Measurements from ENCODE around the gene PAM16. TPM values are rescaled to one million over a fixed set of nuclear protein-coding genes. Genes with fewer than 3 reads are reported as not detected.

PAM16 gene
- total and polyA plus RNA-seq, 2 experiments from 2014 or later, result 35.0 to 70.4 TPM

DNA sequence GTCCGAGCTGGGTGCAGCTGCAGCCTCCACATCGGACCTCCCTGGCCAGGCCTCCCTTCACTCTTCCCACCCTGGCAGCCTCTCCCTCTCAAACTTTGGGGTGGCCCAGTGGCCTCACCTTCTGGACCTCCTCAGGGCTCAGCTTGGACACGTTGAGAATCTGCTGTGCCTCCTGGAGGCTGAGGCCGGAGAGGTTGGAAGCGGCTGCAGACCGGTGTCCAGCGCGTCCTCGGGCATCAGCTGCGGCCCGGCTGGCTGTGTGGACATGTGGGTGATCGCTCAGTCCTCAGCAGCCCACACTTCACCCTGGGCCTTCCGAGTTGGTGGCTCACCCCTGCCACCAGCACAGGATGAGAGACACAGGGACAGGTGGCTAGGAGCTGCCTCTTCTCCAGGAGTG, 9.9 kb downstream of the PAM16 start:
- Histone ChIP-seq H4K20me1 (ENCODE audit: insufficient read depth, poor library complexity, severe bottlenecking) (peaks cover 10% of the 10 kb centered on the region), H3K36me3 (replicated peaks; ENCODE audit: insufficient read depth, low read depth) (no peaks in the 10 kb centered on the region), H3K27me3 (no peaks in the 10 kb centered on the region), H3K9me2 (replicated peaks; ENCODE audit: insufficient read depth) (no peaks in the 10 kb centered on the region), H3K79me2 (peaks cover 43% of the 10 kb centered on the region), H3K9me3 (ENCODE audit: low read depth) (no peaks in the 10 kb centered on the region), H2AFZ (no peak overlapping the region), H3K4me3 (no peak overlapping the region), H3K4me1 (ENCODE audit: insufficient read depth) (peaks cover 18% of the 10 kb centered on the region), H3K4me2 (no peak overlapping the region), H3K27ac (no peak overlapping the region)
- DNase-seq (ENCODE audit: low spot score), result no peak
- WGBS (ENCODE audit: low lambda C conversion rate, missing lambda C conversion rate), result 96% methylated on average over 13 of the region's 13 CpGs
- TF ChIP-seq EZH2phosphoT487 (IDR thresholded peaks at IDR 0.05; ENCODE audit: low read depth, severe bottlenecking, unreplicated experiment) (no peak), CTCF (IDR thresholded peaks at IDR 0.05; ENCODE audit: poor library complexity) (no peak), EZH2 (IDR thresholded peaks at IDR 0.05; ENCODE audit: borderline replicate concordance) (no peak)

- H3K27ac ChIP-seq, result peak overlapping the region; percentile 40
- no peaks in the 10 kb centered on the region for H3K27me3 ChIP-seq
- H3K9me3 ChIP-seq (ENCODE audit: low read depth), result no peaks in the 10 kb centered on the region
- no peak overlapping the region for H2AFZ ChIP-seq
- peaks cover 18% of the 10 kb centered on the region for H3K4me1 ChIP-seq (ENCODE audit: insufficient read depth)
- no peaks in the 10 kb centered on the region for H3K9me2 ChIP-seq (replicated peaks; ENCODE audit: insufficient read depth)
- DNase-seq (ENCODE audit: low spot score), result no peak
- WGBS (ENCODE audit: low lambda C conversion rate, missing lambda C conversion rate), result 93% methylated on average over 6 of the region's 6 CpGs
- peaks cover 13% of the 10 kb centered on the region for H4K20me1 ChIP-seq (ENCODE audit: insufficient read depth, poor library complexity, severe bottlenecking)
- no peak overlapping the region for H3K4me3 ChIP-seq
- peaks cover 35% of the 10 kb centered on the region for H3K79me2 ChIP-seq
- no peak overlapping the region for H3K4me2 ChIP-seq
- no peaks in the 10 kb centered on the region for H3K36me3 ChIP-seq (replicated peaks; ENCODE audit: insufficient read depth, low read depth)
- TF ChIP-seq EZH2phosphoT487 (IDR thresholded peaks at IDR 0.05; ENCODE audit: low read depth, severe bottlenecking, unreplicated experiment) (no peak), EZH2 (IDR thresholded peaks at IDR 0.05; ENCODE audit: borderline replicate concordance) (no peak), CTCF (IDR thresholded peaks at IDR 0.05; ENCODE audit: poor library complexity) (no peak)
Observed at GRCh38 chr16:4340443-4340842, 10.7 kb downstream of the PAM16 start.

DNA sequence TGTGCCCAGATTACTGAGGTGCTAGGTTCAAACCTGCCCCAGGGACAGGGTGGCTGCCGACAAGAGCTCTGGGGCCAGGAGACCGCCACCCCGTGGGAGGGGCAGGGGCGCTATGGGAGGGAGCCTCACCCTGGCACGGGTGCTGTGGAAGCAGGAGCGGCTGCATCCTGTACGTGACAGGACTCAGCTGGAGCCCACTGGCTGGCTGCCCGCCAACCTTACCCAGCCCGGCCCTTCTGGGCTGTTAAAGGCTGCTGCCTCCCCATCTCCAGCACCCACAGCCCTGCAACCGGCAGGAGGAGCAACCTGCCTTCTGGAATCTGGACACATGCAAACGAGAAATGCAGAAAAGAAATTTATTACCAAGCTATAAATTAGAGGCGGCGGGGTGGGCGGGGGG, 11.2 kb downstream of the PAM16 start:
- no peak overlapping the region for H3K4me3 ChIP-seq
- peak; percentile 71 for DNase-seq (ENCODE audit: low spot score)
- peaks cover 33% of the 10 kb centered on the region for H3K79me2 ChIP-seq
- no peak overlapping the region for H2AFZ ChIP-seq
- no peaks in the 10 kb centered on the region for H3K27me3 ChIP-seq
- no peaks in the 10 kb centered on the region for H3K9me2 ChIP-seq (replicated peaks; ENCODE audit: insufficient read depth)
- no peaks in the 10 kb centered on the region for H3K9me3 ChIP-seq (ENCODE audit: low read depth)
- no peak overlapping the region for H3K4me2 ChIP-seq
- peaks cover 13% of the 10 kb centered on the region for H4K20me1 ChIP-seq (ENCODE audit: insufficient read depth, poor library complexity, severe bottlenecking)
- peak overlapping the region; percentile 72 for H3K27ac ChIP-seq
- no peaks in the 10 kb centered on the region for H3K36me3 ChIP-seq (replicated peaks; ENCODE audit: insufficient read depth, low read depth)
- 71% methylated on average over 14 of the region's 14 CpGs for WGBS (ENCODE audit: low lambda C conversion rate, missing lambda C conversion rate)
- H3K4me1 ChIP-seq (ENCODE audit: insufficient read depth), result peaks cover 18% of the 10 kb centered on the region
- TF ChIP-seq CTCF (IDR thresholded peaks at IDR 0.05; ENCODE audit: poor library complexity) (peak; percentile 24), EZH2phosphoT487 (IDR thresholded peaks at IDR 0.05; ENCODE audit: low read depth, severe bottlenecking, unreplicated experiment) (no peak)

GRCh38 chr16:4339455-4339854, 11.7 kb downstream of the PAM16 start:
- Histone ChIP-seq H4K20me1 (ENCODE audit: insufficient read depth, poor library complexity, severe bottlenecking) (peaks cover 13% of the 10 kb centered on the region), H3K9me3 (ENCODE audit: low read depth) (no peaks in the 10 kb centered on the region), H3K27me3 (no peaks in the 10 kb centered on the region), H3K9me2 (replicated peaks; ENCODE audit: insufficient read depth) (no peaks in the 10 kb centered on the region), H3K4me2 (no peak overlapping the region), H3K79me2 (peaks cover 33% of the 10 kb centered on the region), H3K27ac (peak overlapping the region; percentile 72), H2AFZ (no peak overlapping the region), H3K4me1 (ENCODE audit: insufficient read depth) (peaks cover 18% of the 10 kb centered on the region), H3K4me3 (no peak overlapping the region), H3K36me3 (replicated peaks; ENCODE audit: insufficient read depth, low read depth) (no peaks in the 10 kb centered on the region)
- WGBS (ENCODE audit: low lambda C conversion rate, missing lambda C conversion rate), result 77% methylated on average over 10 of the region's 10 CpGs
- TF ChIP-seq CTCF (IDR thresholded peaks at IDR 0.05; ENCODE audit: poor library complexity) (no peak), EZH2phosphoT487 (IDR thresholded peaks at IDR 0.05; ENCODE audit: low read depth, severe bottlenecking, unreplicated experiment) (no peak)
- DNase-seq (ENCODE audit: low spot score), result no peak
